Stimulated activated naive CD8-positive, alpha-beta T cell treated with anti-CD3 and anti-CD28 coated beads, Interleukin-15, Interleukin-2, amounts not matched to agents 100 ng/mL and 50 ng/mL, for 24 hours (primary cell): ENCODE measurements around the gene GP9.

Experiments used
- H3K27ac Mint-ChIP-seq: one replicate; pipeline ENCODE4 v1.8.0; 2021; ENCODE audit warnings: mild to moderate bottlenecking, mixed read lengths
- H3K27me3 Mint-ChIP-seq: one replicate; pipeline ENCODE4 v1.8.0; 2021; ENCODE audit warnings: mixed read lengths
- H3K36me3 Mint-ChIP-seq: one replicate; pipeline ENCODE4 v1.8.0; 2021; ENCODE audit warnings: low read depth, mixed read lengths
- H3K4me1 Mint-ChIP-seq: one replicate; pipeline ENCODE4 v1.8.0; 2021; ENCODE audit warnings: low read depth, mixed read lengths
- H3K4me3 Mint-ChIP-seq: one replicate; pipeline ENCODE4 v1.8.0; 2021; ENCODE audit warnings: mild to moderate bottlenecking, mixed read lengths
- H3K9me3 Mint-ChIP-seq: one replicate; pipeline ENCODE4 v1.8.0; 2021; ENCODE audit warnings: mixed read lengths

GP9 gene

DNA sequence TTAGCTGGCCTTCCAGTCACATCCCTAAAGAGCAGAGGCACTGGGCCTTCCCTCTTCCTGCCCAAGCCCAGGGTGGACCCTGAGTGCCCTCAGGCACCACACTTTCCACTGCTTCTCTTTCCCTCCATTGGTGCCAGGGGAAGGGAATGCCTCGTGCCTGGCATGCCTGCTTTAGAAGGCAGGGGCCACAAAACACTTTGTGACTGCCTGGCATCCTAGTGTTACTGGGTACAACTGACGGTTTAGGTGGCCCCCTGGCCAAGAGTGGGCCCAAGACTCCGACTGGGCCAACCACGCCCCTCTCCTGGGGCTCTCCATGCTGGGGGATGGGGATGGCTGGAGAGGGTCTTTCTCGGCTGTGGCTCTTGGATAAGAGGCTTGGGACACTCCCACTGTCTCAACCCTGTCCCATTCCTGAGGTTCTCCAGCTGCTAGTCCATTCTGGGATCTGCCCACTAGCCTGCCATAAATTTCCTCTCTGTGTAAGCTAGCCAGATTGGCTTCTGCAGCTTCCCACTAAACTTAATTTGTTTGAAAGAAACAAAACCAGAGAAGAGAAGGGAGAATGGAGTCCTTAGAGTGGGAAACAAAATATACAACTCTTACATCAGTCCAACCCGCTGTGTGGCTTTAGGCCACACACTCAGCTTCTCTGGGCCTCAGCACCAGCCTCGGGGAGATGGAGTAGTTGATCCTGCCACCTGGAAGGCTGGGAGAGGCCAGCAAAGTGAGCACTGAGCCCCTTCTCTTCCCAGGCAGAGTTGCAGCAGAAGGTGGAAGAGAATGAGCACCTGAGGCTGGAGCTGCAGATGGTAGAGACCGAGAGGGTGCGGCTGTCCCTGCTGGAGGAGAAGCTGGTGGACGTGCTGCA lies 24.1 kb upstream of the GP9 start:
- Mint-ChIP-seq H3K4me1 (peaks cover 13% of the 10 kb centered on the region), H3K27me3 (peaks cover 3% of the 10 kb centered on the region), H3K9me3 (no peaks in the 10 kb centered on the region), H3K4me3 (no peak overlapping the region), H3K36me3 (no peaks in the 10 kb centered on the region), H3K27ac (no peak overlapping the region)

DNA sequence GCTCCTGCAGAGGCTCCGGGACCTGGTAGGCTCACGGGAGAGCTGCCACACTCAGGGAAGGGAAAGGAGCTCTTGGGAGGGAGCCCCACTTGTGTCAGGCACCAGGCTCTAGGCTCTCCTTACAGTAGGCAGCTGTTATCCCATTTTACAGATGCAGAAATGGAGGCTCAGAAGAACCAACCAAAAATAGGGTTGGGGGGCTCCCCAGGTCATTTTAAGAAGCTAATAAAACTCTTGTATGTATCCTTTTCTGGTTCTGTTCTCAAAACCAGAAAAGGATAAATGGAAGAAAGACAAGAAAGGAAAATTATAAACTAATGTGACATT lies 23.5 kb upstream of the GP9 start:
- no peak overlapping the region for H3K27ac Mint-ChIP-seq
- H3K4me1 Mint-ChIP-seq, result peaks cover 13% of the 10 kb centered on the region
- no peaks in the 10 kb centered on the region for H3K36me3 Mint-ChIP-seq
- H3K9me3 Mint-ChIP-seq, result no peaks in the 10 kb centered on the region
- H3K4me3 Mint-ChIP-seq, result no peak overlapping the region
- peaks cover 4% of the 10 kb centered on the region for H3K27me3 Mint-ChIP-seq

DNA sequence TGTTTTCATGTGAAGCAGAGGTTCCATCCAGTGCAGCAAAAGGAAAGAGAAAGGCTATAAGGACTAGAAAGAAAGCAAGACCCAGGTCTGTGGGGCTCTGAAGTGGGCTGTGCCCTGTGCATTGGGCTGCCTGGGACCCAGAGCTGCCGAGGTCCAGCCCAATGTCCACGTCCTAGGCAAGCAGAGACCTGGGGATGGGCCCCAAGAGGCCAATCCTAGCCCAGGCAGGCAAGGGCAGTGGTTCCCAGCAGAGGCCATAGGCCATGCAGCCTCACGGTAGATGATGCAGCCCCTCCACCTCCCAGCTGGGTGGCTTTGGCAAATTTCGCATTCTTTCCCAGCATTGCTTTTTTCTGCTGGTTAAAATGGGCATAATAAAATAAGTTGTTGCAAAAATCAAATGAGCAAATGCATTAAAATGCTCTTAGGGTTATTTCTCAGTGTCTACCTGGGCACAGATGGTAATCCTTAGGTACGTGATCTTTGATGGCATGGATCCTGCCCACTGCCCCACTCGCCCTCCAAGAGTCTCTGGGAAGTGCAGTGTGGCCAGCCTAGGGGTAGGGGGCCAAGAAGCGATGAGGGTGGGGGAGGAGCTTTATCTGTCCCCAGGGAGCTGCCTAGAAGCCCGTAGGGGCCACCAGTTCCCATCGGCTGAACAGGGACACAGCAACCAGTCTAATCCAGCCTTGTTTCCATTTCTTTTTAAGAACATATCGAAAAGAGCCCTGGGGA lies 22.3 kb upstream of the GP9 start:
- Mint-ChIP-seq H3K9me3 (no peaks in the 10 kb centered on the region), H3K27me3 (peaks cover 12% of the 10 kb centered on the region), H3K4me3 (no peak overlapping the region), H3K36me3 (no peaks in the 10 kb centered on the region), H3K4me1 (peaks cover 13% of the 10 kb centered on the region), H3K27ac (no peak overlapping the region)

- Mint-ChIP-seq H3K27me3 (peaks cover 19% of the 10 kb centered on the region), H3K9me3 (no peaks in the 10 kb centered on the region), H3K27ac (no peak overlapping the region), H3K4me3 (no peak overlapping the region), H3K4me1 (peaks cover 13% of the 10 kb centered on the region), H3K36me3 (peaks cover 4% of the 10 kb centered on the region)
These were observed 21.1 kb upstream of the GP9 start for GRCh38 chr3:129039271-129040038.

- no peaks in the 10 kb centered on the region for H3K9me3 Mint-ChIP-seq
- H3K27me3 Mint-ChIP-seq, result peaks cover 19% of the 10 kb centered on the region
- H3K27ac Mint-ChIP-seq, result no peak overlapping the region
- no peak overlapping the region for H3K4me3 Mint-ChIP-seq
- peaks cover 12% of the 10 kb centered on the region for H3K4me1 Mint-ChIP-seq
- H3K36me3 Mint-ChIP-seq, result peaks cover 4% of the 10 kb centered on the region
These were observed 20.6 kb upstream of the GP9 start for GRCh38 chr3:129040039-129040336.

- H3K9me3 Mint-ChIP-seq, result no peaks in the 10 kb centered on the region
- H3K4me1 Mint-ChIP-seq, result peaks cover 5% of the 10 kb centered on the region
- H3K36me3 Mint-ChIP-seq, result peaks cover 4% of the 10 kb centered on the region
- H3K27me3 Mint-ChIP-seq, result peaks cover 19% of the 10 kb centered on the region
- no peak overlapping the region for H3K27ac Mint-ChIP-seq
- no peak overlapping the region for H3K4me3 Mint-ChIP-seq
These were observed 19.8 kb upstream of the GP9 start for GRCh38 chr3:129040579-129041300.

- no peaks in the 10 kb centered on the region for H3K4me1 Mint-ChIP-seq
- peaks cover 4% of the 10 kb centered on the region for H3K36me3 Mint-ChIP-seq
- peaks cover 5% of the 10 kb centered on the region for H3K9me3 Mint-ChIP-seq
- H3K27me3 Mint-ChIP-seq, result peaks cover 16% of the 10 kb centered on the region
- H3K27ac Mint-ChIP-seq, result no peak overlapping the region
- peak overlapping the region; percentile 25 for H3K4me3 Mint-ChIP-seq
These were observed 14.9 kb upstream of the GP9 start for GRCh38 chr3:129045675-129046036.

DNA sequence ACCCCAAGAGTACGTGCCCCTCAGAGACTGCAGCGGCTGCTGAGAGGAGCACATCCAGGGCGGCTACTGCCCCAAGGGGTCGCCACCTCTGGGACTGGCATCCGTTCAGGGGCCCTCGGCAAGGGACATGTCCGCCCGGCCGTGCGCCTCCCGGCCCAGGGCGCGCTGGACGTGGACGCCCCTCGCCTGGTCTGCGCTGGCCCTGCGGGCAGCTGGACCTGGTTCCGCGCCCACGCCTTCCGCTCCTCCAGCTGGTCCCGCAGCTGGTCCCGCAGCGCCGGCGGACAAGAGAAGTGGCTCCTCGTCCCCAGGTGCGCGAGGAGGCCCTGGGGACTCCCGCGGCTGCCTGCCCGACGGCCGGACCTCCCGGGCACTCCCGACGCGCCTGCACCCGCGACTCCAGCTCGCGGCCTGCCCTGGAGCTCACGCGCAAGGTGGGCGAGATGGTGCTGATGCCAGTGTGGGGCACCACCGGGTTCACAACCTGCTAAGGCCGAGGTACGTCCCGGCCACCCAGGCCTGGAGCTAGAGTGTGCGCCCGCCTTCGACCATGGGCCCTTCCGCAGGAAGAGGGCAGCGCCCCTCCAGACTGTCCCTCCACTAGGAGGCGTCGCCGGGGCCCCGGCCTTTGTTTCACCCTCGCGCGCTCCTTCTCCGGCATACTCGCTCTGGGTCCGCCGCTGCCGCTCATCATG lies 14.4 kb upstream of the GP9 start:
- Mint-ChIP-seq H3K4me3 (no peak overlapping the region), H3K9me3 (peaks cover 5% of the 10 kb centered on the region), H3K27me3 (peaks cover 16% of the 10 kb centered on the region), H3K27ac (no peak overlapping the region), H3K36me3 (peaks cover 4% of the 10 kb centered on the region), H3K4me1 (no peaks in the 10 kb centered on the region)

- peaks cover 4% of the 10 kb centered on the region for H3K36me3 Mint-ChIP-seq
- H3K27ac Mint-ChIP-seq, result no peak overlapping the region
- H3K4me1 Mint-ChIP-seq, result no peaks in the 10 kb centered on the region
- peaks cover 16% of the 10 kb centered on the region for H3K27me3 Mint-ChIP-seq
- H3K9me3 Mint-ChIP-seq, result peaks cover 5% of the 10 kb centered on the region
- H3K4me3 Mint-ChIP-seq, result no peak overlapping the region
These were observed 13.6 kb upstream of the GP9 start for GRCh38 chr3:129046732-129047552.

- Mint-ChIP-seq H3K27ac (no peak overlapping the region), H3K27me3 (peaks cover 11% of the 10 kb centered on the region), H3K9me3 (peaks cover 5% of the 10 kb centered on the region), H3K4me3 (no peak overlapping the region), H3K36me3 (peaks cover 4% of the 10 kb centered on the region), H3K4me1 (no peaks in the 10 kb centered on the region)
These were observed 13.1 kb upstream of the GP9 start for GRCh38 chr3:129047553-129047839.

DNA sequence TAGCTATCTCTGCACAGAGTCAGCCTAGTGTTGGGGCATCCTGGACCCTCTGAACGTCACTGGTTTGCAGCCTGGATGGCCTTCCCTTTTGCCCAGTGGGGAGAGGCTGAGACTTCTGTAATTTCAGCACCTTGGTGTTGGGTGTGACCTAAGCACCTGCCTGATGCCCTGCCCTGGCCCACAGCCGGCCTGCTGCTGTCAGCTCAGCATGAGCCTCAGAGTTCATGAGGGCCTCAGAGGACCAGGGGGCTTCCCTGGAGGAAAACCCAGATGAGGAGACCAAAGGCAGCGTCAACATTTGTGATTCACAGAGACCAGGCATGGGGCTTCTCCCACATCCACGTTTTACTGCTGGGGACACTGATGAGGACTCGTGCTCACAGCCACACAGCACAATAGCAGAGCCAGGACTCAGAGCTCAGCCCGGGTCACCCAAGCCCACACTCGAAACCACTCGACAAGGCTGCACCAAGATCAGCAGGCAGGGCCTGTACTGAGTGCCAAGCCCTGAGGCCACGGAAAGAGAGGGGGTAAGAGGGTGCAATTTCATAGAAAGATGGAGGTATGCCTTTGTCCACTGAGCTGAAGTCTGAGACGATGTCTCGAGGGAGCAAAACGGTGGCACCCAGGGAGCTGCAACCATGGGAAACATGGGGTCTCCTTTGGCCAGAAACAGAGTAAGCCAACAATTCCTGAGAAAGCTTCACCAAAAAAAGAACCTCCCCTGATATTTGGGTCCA lies 9.9 kb upstream of the GP9 start:
- Mint-ChIP-seq H3K9me3 (peaks cover 5% of the 10 kb centered on the region), H3K36me3 (no peaks in the 10 kb centered on the region), H3K4me3 (no peak overlapping the region), H3K27ac (no peak overlapping the region), H3K4me1 (peaks cover 8% of the 10 kb centered on the region), H3K27me3 (no peaks in the 10 kb centered on the region)

- H3K27ac Mint-ChIP-seq, result no peak overlapping the region
- H3K4me1 Mint-ChIP-seq, result peaks cover 8% of the 10 kb centered on the region
- H3K4me3 Mint-ChIP-seq, result no peak overlapping the region
- no peaks in the 10 kb centered on the region for H3K36me3 Mint-ChIP-seq
- no peaks in the 10 kb centered on the region for H3K27me3 Mint-ChIP-seq
- H3K9me3 Mint-ChIP-seq, result peaks cover 5% of the 10 kb centered on the region
These were observed 8.7 kb upstream of the GP9 start for GRCh38 chr3:129051871-129052340.

DNA sequence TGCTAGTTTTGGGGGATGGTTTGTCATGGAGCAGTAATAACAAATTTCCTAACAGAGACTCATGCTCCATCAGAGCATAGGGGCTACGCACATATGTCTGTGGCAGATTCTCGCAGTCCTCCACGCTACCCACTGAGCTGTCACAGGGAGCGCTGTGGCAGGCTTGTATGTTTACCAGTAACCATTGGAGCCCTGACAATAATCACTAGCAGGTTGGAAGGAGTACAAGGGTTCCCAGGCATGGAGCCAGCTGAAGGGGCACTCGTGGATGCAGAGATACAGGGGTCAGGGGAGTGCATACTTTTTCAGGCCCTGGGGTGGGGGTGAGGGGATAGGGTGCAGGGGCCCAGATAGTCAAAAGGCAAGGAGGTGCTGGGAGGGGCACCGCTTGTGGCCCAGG lies 7.9 kb upstream of the GP9 start:
- no peaks in the 10 kb centered on the region for H3K36me3 Mint-ChIP-seq
- H3K27me3 Mint-ChIP-seq, result no peaks in the 10 kb centered on the region
- H3K4me3 Mint-ChIP-seq, result no peak overlapping the region
- H3K4me1 Mint-ChIP-seq, result peaks cover 8% of the 10 kb centered on the region
- no peak overlapping the region for H3K27ac Mint-ChIP-seq
- peaks cover 5% of the 10 kb centered on the region for H3K9me3 Mint-ChIP-seq
